DOHH2 (cell line): ENCODE data around the gene STK33.

Experiments used
- EZH2phosphoT487 ChIP-seq: fragments of 200-600 bp; sonication (generic); IDR thresholded peaks from 2 replicates; pipeline ENCODE4 v1.6.1; 2017; ENCODE audit warnings: borderline replicate concordance, mild to moderate bottlenecking, antibody characterized with exemption, low read length, moderate library complexity, mixed read lengths
- TF ChIP-seq, protein P1 (sequence below): fragments of 200-600 bp; sonication (generic); IDR thresholded peaks from one replicate; pipeline ENCODE4 v1.5.1; 2014; ENCODE audit warnings: antibody characterized with exemption, mild to moderate bottlenecking, low read depth, low read length; ENCODE audit not compliant: poor library complexity, severe bottlenecking

DNA sequence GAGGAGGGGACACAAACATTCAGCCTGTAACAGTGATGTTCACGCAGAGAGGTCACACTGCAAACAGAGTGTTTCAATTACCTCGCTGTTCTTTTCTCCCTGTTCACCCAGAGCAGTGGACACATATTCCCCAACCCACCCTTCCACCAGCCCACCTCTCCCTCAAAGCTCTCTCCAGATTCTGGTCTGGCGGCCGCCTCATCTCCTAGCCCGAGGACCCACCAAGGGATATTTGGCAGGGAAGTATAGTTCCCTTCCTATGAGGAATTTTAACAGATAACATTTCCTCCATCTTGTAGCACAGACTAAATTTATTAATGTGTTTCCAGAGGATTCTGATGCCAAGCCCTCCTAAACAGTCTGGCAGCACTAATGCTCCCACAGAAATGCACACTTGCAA is 219.3 kb downstream of the STK33 start:
- TF ChIP-seq, protein P1, sequence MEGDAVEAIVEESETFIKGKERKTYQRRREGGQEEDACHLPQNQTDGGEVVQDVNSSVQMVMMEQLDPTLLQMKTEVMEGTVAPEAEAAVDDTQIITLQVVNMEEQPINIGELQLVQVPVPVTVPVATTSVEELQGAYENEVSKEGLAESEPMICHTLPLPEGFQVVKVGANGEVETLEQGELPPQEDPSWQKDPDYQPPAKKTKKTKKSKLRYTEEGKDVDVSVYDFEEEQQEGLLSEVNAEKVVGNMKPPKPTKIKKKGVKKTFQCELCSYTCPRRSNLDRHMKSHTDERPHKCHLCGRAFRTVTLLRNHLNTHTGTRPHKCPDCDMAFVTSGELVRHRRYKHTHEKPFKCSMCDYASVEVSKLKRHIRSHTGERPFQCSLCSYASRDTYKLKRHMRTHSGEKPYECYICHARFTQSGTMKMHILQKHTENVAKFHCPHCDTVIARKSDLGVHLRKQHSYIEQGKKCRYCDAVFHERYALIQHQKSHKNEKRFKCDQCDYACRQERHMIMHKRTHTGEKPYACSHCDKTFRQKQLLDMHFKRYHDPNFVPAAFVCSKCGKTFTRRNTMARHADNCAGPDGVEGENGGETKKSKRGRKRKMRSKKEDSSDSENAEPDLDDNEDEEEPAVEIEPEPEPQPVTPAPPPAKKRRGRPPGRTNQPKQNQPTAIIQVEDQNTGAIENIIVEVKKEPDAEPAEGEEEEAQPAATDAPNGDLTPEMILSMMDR = no peak
- no peak for TF ChIP-seq EZH2phosphoT487
